NCI-H2029 (cell line): Measurements from ENCODE around the gene KRTAP5-6.
A peak's percentile ranks its signal among the peaks of the same experiment; 100 is the strongest.

Source experiments
- DNase-seq: peaks from one replicate; lab custom pipeline; 2025; lab: John Stamatoyannopoulos, UW

KRTAP5-6 gene, protein sequence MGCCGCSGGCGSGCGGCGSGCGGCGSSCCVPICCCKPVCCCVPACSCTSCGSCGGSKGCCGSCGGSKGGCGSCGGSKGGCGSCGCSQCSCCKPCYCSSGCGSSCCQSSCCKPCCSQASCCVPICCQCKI

DNA sequence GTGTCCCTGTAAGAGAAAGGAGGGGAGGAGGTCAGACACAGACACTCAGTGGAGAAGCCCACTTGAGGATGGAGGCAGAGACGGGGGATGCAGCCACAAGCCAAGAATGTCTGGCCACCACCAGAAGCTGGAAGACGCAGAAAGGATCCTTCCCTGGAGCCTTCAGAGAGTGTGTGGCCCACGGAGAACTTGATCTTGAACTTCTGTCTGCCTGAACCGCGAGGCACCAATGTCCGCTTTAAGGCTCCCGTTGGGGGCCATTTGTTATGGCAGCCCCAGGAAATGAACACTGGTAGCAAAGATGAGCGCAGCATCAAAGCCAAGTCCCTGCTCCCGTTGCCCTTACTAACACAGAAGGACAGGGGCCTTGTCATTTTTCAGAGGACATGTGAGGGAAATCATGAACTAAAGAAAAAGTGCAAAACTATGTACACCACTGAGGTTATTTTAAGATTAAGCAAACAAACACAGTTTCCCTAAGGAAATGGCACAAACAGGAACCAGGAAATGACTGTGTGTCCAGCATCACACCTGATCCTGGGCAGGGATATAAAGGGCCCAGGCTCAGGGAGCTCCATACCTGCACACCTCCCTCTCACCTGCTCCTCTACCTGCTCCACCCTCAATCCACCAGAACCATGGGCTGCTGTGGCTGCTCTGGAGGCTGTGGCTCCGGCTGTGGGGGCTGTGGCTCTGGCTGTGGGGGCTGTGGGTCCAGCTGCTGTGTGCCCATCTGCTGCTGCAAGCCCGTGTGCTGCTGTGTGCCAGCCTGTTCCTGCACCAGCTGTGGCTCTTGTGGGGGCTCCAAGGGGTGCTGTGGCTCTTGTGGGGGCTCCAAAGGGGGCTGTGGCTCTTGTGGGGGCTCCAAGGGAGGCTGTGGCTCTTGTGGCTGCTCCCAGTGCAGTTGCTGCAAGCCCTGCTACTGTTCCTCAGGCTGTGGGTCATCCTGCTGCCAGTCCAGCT is at the start of gene KRTAP5-6:
KRTAP5-6 (plus strand) TSS at position 588 of the 963 bp plus-strand sequence; CDS start at position 639, 51 bp downstream.
- no peak for DNase-seq

DNA sequence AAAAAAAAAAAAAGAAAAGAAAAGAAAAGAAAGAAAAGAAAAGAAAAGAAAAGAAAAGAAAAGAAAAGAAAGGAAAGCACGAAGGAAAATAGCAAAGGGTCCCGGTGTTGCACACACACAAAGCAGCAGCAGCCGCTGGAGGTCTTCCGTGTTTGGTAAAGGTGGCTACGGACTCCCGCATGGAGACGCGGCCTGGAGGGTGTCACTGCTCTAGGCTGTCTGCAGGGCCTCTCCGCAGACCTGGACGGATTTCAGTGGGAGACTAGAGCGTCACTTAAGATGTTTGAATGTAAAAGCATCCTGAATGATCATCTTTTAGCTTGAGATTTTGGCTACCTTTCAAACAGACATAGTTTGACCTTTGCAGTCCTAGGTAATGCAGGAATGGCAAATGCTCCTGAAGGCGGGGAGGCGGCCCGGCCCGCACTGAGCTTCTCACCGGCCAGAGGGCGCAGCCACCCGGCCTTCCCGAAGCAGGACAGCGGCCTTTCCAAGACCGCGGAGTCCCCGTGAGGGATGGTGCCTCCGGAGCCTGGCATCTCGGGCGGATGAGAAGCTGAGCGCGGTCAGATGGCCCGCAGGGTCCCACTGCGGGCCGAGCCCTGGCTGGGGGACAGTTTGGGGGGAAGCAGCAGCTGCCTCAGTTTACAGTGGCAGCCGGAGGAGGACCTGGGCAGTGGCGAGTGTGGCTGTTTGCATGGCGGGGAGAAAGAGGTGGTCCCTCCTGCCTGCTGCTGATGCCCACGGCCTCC is 48.9 kb upstream of the KRTAP5-6 start:
- DNase-seq, result no peak

DNA sequence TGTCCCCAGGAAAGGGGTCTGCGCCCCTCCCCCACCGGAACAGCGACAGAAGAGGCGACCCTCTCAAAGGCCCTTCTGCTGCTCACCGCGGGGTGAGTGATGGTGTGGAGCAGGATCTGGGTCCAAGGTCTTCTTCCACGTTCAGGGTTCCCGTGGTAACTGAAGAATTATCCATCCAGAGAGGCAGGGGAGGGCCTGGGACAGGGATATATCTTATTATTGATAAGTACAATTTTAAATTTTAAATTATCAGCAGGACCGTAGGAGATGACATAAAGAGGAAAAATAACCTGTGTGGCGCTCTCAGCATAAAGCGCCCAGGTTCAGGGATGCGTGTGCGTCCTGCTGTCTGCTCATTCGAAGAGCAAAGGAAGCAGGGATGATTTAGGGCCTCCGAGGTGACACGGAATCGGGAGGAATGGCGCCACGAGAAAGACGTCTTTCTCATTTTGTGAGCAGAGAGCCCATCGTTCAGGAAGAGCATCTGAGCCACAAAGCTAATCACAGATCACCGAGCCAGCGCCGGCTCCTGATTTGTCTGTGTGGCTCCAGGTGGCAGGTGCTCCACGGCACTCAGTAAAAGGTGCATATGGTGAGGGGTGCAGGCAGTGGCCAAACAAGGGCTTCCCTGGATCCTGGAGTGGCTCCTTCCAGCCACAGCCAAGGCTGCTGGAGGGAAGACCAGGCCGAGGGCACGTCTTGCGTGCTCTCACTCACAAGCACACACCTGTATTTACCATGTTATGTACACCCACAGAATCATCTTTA is 48.2 kb upstream of the KRTAP5-6 start:
- no peak for DNase-seq

DNA sequence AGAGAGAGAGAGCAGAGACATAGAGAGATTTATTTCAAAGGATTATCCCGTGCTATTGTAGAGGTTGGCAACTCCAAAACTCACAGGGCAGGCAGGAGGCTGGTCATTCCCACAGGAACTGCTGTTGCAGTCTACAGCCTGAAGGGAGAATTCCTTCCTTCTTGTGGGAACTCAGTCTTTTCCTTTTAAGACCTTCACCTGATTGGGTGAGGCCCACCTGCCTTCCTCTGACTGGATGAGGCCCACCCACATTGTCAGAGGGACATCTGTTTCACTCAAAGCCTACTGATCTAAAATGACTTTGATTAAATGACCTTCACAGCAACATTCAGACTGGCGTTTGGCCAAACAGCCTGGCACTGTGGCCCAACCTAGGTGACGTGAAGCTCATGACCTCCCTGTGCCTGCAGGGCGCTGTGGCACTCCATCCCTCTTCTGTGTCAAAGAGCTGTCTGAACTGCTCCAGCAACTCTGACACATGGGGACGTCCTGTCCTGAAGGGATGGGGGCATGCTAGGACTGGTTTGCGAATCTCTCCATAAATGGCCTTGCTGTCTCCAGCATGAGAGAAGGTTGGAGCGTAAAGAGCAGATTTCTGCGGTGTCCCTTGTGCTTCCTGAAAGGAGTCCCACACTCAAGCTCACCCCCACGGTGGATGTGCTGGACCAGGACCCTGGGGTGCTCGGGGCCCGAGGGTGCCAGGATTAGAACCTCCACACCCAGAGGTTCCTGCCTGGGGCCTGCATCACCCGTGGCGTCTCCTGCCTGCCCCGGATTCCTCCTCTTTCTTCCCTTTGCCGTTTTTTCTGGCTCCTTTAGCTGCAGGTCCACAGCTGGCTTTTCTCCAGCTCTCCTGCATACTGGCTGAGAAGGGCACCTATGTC is 46.7 kb upstream of the KRTAP5-6 start:
- DNase-seq, result peak; percentile 44

DNA sequence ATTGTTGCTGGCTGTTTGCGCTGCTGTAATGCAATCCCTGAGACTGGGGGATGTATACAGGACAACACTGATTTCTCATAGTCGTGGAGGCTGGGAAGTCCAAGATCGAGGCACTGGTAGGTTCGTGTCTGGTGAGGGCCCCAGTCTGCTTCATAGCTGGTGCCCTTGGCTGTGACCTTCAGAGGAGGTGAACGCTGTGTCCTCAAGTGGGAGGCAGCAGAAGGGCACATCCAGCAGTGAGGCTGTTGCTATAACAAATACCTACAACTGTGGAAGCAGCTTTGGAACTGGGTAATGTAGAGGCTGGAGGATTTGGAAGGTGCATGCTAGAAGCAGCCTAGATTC is 46.1 kb upstream of the KRTAP5-6 start:
- no peak for DNase-seq

DNA sequence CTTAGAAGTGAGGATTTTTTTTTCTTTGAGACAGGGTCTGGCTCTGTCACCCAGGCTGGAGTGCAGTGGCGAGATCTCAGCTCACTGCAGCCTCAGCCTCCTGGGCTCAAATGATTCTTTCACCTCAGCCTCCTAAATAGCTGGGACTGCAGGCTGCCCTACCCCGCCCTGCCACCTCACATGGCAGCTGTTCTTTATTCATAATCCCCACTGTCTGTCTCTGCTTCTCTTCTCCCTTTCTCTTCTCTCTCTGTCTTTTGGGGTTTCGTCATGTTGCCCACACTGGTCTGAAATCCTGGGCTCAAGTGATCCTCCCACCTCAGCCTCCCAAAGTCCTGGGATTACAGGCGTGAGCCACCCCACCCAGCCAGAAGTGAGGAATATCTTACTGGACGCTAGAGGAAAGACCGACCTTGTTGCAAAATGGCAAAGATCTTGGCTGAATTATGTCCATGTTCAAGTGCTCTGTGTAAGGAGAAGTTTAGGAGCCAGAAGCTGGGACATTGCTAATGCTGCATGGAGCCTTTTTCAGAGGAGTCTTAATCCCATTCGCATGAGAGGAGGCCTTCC is 45.5 kb upstream of the KRTAP5-6 start:
- no peak for DNase-seq

DNA sequence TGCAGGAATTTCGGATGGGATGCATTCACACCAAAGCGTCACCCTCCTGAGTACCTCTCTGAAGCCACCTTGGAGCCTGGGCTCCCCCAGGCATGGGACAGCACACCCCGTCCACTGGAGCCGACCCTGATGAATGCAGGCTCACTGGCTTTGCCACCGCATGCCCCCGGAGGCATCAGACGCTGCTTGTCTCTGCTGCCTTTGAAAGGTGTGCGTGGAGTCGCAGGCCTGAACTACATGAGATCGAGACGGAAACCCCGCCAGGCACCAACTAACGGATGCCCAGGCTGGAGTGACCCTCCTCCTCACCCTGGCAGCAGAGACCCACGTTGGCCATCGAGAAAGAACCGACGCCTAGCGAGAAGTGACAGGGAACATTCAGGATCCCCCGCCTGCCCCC is 45.0 kb upstream of the KRTAP5-6 start:
- DNase-seq, result no peak

DNA sequence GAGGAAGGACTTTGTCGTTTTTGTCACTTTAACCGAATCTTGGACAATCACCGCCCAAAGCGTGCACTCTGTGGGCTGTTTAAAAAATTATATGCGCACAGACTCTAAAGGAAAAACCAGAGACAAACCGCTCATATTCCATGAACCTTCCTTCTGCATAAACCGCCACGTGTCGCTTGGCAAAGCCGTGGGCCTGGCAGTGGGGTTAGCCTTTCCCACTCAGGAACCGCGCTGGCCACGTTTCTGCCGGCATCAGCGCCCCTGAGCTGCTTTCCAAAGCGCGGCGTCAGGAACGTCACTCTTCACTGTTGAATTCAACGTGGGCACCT is 44.6 kb upstream of the KRTAP5-6 start:
- no peak for DNase-seq

DNA sequence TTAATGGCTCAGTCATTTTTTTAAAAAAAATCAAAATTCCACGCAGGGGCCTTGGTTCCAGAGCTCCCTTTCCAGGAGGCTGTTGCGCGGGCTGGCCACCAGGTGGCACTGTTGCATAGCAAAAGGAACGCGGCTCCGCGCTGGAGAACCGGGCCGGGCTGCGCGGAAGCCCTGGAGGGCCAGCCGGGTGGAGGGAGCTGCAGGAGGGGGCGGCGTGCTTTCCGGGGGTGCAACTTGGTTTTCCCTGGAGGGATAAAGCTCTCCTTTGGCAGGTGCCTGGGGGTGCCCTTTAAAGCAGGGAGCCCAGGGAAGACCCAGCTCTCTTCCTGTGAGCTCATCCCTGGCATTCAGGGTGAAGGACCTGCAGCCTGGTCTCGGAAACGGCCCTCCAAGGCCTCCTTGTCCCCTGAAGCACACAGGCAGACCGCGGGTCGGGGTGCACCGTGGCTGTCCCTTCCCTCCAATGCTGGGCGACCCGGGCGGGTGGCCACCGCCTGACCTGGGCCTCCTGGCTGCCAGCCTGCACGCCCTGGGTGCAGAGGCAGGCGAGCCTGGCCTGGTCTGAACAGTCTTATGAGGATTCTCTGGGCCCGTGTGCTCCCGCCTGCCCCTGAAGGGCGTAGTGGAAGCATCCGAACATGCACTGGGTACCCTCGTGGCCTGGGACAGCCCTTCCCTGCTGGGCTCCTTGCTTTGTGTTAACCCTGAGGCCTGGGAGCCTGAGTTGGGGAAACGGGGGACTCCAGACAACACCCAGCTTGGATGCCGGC is 44.0 kb upstream of the KRTAP5-6 start:
- DNase-seq, result peak; percentile 10

DNA sequence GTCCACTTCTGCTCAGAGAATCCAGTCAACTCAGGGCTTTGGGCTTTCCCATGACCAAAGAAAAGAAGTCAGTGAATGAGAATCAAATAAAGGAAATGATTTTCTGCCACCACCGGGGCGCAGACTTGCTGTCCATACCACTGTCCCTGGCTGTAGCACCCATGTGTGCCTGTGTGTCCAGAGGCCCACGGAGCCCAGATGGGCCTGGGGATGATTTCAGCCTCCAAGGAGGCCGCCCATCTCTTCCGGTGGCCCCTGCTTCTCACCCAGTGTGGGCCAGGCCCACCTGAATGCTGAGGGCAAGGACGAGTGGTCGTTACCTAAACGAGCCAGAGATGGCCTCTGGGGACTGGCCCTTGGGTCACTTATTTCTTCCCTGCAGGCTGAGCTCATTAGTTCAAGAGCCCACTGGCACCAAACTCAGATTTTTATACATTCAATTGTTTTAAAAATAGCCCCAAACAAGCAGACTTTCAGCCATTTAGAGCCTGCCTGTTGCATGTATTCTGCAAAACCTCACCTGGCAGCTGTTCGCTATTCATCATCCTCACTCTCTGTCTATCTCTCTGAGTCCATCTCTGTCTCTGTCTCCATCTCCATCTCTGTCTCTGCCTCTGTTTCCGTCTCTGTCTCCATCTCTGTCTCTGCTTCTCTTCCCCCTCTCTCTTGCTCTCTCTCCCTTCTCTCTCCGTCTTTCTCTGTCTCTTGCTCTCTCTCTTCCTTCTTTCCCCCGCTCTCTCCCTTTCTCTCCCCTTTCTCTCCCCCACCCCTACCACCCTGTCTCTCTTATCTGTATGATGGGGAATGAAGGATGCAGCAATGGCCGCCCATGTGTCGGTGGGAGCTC is 43.2 kb upstream of the KRTAP5-6 start:
- no peak for DNase-seq

DNA sequence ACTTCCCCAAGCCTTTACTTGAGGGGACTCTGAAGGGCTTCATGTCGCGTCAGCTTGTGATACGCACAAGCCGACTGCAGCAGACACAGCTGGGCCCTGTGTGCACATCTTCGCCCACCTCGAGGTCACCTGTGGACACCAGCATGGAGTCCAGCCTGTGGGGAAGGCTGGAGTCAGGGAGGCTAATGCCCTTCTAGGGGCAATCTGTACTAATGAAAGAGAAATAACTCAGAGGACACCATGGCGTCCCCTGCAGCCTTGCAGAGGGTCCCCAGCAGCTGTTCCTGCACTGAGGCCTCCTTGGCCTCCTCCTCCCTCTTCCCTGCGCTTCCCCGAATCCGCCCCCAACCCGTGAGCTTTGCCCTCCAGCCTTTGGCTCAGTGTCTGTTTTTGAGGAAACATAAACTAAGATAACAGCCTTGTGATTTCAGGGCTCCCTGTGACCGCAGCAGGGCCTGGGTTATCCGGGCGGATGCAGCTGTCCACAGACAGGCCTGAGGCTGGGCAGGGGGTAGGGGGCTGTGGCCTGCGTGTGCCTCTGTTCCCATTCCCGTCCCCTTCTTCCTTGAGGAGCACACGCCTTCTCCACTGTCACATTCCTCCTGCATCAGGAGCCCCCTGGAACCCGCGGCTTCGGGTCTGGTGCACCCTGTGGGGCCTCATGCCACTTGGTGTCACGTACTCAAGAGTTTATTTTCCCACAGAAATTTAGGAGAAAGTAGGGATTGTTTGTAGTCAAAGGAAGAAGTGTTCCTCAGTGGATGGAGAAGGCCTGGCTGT is 42.4 kb upstream of the KRTAP5-6 start:
- no peak for DNase-seq

DNA sequence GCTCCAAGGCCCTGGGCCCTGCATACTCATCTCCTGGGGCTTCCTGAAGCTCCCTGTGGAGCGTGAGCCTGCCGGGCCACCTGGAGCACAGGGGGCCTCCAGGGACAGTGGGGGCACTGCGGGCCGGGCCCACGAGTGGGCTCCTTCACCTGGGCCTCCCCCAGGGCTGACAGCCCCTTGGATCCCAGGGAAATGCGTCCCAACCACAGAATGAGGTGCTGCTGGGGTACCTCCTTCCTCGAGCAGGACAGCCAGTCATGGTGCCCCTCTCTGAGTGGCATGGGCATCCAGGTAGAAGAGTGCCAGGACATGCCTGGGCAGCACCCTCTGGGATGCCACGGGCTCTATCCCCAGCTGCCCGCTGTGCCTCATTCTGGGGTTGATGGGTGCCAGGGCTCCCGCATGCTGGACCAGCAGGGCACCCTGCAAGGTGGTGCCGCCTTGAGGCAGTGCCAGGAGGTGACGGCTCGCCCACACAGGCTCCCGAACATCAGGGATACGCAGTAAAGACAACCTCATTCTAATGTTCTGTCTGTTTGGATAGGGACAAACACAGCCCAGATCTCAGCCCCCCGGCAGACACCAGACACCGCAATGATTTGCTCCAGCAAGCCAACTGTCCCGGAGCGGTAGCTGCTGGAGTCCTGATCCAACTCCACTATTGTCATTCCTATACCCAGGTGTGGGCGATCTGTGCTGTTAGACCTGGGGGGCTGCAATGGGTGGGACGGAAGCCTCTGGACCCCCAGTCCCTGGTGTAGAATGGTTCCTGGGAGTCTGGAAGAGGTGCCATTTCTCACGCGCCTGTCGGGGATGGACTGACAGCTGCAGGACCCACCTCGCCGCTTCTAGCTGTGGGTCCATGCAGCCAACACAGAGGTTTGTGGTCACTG is 41.6 kb upstream of the KRTAP5-6 start:
- DNase-seq, result no peak

DNA sequence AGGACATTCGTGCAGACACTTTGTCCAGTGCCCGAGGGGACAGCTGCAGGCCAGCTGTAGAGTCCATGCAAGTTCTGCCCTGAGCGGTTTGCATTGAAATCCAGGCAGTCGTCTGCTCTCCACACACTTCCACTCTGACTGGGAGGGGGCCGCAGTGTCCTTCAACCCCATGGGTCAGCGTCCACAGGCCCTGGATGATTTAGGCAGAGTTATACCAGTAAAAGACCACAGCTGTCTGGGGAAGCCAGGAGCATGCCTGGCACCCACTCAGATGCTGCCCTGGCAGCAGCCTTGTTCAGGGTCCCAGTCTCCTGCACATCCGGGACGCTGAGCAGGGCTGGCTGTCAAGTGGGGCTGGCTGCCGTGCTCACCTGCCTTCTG is 40.9 kb upstream of the KRTAP5-6 start:
- DNase-seq, result no peak

DNA sequence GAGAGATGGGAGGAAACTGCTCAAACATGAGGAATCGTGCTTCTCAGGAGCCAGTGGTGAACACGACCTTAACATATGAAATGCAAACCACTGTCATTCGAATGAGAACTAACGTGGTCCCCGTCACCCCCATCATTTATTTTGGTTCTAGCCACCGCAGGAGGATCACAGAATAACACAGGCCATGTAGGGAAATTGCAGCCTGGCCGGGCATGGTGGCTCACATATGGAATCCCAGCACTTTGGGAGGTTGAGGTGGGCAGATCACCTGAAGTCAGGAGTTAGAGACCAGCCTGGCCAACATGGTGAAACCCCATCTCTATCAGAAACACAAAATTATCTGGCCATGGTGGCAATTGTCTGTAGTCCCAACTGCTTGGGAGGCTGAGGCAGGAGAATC is 40.3 kb upstream of the KRTAP5-6 start:
- DNase-seq, result no peak

DNA sequence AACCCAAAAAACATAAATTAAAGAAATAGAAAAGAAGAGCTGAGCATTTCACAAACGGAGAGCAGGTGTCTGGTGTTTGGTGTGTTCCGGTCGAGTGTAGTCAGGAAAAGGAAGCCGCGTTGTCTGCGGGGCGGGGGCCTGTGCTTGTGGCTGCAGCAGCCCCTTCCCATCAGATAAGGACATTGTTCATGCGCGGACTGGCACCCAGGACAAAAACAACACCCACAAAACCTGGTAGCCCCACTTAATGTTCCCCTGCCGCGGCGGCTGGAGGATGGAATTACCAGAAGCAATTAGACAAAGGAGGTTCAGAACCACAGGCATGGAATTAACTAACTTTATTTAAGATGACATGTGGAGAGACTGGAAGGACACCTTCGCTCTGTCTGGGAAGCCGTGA is 37.5 kb upstream of the KRTAP5-6 start:
- no peak for DNase-seq

DNA sequence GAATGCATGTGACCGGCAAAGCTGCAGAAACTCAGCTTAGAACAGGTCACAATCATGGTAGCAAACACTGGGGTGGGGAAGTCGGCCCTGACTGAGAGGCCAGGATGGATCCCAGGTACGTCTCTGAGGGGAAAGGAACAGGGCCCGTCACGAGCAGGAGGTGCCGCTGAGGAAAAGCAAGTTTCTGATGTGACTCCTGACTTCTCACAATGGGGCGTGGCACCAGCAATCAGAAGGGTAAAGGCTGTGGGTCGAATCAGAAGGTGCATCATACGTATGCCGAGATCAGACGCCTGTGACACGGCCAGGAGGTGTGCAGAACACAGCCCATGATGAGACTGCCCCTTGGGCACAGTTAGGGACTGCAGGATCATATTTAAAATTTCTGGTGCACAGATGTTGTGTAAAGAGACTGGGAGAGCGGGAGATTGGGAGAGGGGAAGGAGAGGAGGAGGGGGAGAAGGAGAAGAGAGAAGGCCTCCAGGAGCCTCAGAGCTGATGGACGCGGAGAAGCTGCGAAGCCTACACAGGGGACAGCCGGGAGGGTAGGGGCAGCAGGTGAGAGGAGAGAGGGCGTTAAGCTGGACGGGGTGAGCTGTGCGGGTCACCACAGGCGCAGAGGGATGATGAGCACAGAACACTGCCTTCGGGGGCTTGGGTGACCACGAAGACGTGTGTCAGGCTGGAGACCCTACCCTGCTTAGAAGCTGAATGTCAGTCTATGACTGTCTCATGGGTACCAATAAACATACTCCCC is 36.7 kb upstream of the KRTAP5-6 start:
- DNase-seq, result no peak
